GM18526 (cell line): ENCODE results near the gene NUB1.

Experiments
- POLR2A ChIP-seq: IDR thresholded peaks from 3 replicates; pipeline ENCODE4 v1.6.1; 2011; ENCODE audit not compliant: insufficient read length; ENCODE audit errors: extremely low read depth

NUB1 gene

DNA sequence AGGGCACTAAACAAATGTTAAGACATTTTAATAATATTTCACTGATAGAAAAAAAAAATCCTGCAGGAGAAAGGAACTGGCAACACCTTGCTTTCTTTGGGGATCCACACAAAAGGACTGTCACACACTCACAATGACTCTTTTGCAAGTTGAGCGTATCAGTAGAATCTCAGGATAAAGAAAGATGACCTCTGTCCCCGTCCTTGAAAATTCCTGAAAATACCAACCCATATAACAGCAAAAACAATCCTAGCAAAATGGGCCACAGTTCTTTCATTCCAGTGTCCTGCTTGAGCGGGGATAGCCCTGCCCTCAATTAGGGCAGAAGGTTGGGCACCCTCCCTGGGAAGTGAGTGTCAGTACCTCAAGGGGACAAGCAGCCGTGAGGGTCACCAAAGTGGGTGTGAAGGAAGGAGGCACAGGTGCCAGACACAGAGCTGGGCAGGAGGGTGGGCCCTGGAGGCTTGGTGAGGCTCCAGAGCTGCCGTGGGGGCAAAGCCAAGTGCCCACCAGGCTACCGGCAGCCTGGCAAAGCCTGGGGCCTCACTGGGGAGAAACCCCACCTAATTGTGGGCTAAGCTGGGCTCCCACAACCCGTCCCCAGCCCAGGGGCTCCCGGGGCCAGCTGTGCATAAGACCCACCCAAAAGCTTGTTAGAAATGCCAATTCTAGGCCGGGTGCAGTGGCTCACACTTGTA lies 65.4 kb downstream of the NUB1 start:
- TF ChIP-seq POLR2A: no peak

DNA sequence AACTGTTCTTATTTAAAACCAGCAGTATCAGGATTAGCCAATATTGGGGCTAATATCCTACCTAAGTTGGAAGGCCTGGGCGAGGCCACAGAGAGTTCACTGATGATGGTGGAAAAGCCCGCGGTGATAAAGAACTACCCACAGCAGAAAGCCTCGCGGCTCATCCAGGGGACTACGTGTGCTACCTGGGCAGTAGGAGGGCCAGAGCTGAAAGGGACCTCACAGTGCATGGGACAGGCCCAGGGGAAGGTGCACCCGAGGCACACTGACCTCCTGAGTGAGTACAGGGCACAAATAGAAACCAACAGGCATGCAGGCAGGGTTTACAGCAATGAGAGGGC lies 66.9 kb downstream of the NUB1 start:
- TF ChIP-seq POLR2A: no peak

DNA sequence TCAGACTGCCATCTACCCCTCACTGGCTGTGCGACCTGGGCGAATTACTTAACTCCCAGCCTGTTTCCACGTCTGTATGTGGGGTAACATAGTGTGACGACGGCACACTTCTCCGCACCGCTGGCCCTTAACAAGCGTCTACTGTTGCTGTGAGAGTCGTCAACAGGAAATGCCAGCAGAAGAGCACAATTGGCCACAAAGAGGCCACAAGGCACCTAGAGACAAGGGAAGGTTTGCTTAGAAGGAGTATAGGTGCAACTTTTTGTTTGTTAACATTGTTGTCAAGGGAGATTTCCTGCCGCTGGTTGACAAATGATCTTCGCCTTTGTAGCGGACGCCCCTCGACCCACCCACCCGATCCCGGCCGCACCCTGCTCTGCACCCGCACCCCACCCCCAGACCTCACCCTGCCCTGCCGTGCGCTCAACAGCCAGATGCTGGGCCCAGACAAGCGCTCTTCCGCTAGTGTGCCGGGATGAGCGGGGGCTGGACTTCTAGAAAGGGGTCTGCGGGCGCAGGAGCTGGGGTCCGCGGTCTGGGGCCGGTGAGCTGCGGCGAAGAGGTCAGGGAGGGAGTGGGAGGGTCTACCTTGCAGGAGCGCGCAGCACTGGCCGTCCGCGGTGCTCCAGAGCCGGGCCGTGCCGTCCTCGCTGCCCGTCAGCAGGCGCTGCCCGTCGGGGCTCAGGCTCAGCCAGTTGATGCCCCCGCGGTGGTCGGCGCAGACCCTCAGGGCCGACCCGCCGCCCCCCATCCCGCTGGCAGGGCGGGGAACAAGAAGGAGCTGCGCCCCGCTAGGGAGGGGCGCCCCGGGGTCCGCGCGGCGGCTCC lies 67.4 kb downstream of the NUB1 start:
- no peak for TF ChIP-seq POLR2A

DNA sequence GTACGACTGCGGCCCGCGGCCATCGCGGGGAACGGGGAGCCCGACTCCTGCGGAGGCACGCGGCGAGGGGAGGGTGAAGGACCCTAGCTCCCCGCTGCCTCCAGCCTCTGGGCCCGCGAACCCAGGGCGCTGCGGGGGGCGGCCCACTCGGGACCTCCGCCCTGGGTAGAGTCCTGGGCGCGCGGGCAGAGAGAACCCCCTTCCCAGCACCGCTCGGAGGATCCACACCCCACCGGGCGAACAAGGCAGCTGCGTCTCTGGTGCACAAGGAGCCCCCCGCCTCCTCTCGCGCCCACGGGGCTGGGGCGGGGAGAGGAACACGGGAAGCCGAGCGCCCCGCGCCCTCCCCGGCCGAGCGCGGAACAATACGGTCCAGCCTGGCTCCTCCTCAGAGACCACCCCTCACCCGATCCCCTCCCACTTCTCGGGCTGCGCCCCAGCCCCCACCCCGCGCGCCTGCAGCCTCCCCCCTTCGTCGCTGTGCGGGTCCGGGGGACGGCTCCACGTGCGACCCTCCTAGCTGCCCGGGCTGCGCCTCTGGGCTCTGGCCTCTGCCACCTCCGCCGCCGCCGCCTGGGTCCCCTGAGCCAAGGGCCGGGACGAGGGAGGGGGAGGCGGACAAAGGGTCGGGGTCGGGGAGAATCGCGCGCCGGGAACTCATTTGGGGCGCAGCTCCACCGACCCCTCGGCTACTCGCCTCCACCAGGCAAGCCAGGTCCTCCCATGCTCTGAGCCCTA lies 68.2 kb downstream of the NUB1 start, which contains the start of gene WDR86:
Gene WDR86, minus strand, starts transcription at position 372 of the 738 bp plus-strand sequence. CDS start 449 bp downstream, outside the sequence.
- no peak for TF ChIP-seq POLR2A

DNA sequence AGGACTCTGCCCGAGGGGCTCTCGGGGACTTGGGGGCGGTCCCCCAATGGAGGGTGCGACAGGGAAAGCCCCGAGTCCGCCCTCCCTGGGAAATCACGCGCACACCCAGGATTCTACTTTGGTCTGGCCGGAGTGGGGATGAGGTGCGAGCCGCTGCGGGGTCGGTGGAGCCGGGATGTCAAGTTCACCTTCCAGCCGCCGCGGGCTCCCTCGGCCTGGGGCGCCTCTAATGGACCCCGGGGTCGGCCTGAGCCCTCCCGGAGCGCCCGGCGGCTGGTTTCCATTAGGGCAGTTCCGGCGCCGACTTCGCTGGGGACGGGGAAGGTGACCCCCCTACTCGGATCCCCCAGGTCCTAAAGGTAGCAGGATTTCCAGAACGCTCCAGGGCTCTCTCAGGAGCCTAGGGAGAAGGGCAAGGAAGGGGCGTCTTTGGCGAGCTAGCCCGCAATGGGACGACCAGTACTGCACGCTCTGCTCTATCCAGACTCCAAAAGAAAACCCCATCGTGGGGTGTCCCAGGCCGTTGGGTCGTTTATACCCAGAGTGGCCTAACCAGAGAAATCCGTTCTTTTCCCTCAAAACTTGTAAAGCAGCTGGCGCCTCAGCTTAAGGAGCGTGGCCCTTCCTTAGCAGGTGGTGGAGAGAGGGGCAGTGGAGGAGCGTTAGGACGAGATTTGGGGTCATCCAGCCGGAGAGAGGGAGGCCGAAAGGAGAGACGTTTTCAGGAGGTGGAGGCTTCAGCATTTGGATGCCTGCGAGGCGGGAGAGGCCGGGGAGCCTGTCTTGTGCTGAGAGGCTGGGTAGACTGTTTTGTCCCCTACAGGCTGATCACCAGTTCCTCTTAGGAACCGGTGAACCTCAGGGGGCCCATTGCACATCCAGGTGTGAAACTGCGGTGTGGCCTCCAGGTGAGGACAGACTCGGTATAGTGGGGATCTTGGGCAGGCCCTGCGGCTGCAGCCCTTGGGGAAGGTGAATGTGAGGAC lies 69.1 kb downstream of the NUB1 start:
- TF ChIP-seq POLR2A: no peak

DNA sequence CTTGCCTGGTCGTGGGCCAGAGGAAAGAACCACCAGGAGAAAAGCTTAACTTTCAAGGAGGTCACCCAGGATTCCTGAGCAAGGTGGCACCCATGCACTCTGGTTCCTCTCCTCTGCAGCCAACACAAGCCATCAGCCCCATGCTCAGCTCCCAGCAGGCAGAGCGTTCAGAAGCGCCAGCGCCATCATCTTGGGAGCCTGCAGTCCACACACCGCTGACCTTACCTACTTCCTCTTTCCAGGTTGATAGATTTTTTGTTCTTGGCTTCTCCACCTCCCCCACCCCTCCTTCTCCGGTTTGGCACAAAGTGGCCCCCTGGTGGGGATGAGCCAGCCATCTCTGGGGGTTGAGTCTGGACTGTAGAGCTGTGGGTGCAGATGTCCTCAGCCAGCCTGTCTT lies 69.9 kb downstream of the NUB1 start:
- no peak for TF ChIP-seq POLR2A

DNA sequence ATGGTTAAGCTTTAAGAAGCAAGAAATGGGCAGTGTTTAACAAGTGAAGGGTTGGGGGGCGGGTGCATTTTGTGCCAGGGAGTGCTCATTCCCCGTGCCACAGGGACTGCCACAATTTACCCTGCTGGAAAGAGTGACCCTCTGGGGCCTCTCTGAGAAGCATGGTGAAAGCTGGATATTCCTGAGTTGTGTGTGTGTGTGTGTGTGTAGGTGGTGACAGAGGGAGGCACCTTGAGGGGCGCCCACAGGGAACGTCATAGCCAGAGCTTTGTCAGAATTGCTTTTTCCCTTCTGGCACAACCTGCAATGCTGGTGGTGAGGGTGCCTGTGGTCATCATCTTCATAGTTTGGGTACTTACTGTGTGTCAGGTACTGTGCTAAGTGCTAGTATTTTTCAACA lies 70.7 kb downstream of the NUB1 start:
- TF ChIP-seq POLR2A: no peak

DNA sequence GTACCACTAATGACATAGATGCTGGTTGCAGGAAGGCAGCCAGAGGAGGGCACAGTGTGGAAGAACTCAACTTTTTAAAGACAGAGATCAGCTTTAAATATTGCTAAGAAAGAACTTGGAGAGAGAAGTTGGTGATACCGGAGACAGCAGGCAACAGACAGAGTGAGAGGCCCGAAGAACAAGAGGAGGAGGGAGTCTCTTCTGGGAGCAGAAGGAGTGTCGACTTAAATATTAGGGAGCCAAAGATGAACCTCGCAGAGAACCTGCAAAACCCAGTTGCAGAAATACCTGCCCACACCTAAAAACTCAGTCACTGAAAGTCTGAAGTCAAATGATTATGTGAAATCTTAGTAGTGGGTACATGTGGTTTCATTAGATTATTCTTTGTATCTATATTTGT lies 71.6 kb downstream of the NUB1 start:
- no peak for TF ChIP-seq POLR2A

DNA sequence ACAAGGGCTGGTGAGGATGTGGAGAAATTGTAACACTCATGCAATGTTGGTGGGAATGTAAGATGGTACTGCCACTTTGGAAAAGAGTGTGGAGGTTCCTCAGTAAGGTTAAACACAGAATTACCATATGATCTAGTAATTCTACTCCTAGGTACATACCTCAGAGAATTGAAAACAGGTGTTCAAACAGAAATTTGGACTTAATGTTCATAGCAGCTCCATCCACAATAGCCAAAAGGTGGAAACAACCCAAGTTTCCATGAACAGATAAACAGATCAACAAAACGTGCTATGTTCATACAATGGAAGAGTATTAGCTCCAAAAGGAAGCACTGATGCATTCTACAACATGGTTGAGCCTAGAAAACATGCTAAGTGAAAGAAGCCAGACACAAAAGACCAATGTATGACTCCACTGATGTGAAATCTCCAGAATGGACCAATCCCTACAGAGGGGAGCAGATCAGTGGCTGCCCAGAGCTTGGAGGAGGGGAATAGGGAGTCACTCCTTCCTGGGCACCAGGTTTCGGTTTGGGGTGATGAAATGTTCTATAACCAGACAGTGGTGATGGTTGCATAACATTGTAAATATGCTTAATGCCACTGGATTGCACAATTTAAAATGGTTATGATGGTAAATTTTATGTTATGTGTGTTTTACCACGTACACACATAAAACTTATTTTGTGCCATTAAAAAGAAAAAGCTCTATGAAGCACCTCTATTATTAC lies 73.9 kb downstream of the NUB1 start:
- no peak for TF ChIP-seq POLR2A

DNA sequence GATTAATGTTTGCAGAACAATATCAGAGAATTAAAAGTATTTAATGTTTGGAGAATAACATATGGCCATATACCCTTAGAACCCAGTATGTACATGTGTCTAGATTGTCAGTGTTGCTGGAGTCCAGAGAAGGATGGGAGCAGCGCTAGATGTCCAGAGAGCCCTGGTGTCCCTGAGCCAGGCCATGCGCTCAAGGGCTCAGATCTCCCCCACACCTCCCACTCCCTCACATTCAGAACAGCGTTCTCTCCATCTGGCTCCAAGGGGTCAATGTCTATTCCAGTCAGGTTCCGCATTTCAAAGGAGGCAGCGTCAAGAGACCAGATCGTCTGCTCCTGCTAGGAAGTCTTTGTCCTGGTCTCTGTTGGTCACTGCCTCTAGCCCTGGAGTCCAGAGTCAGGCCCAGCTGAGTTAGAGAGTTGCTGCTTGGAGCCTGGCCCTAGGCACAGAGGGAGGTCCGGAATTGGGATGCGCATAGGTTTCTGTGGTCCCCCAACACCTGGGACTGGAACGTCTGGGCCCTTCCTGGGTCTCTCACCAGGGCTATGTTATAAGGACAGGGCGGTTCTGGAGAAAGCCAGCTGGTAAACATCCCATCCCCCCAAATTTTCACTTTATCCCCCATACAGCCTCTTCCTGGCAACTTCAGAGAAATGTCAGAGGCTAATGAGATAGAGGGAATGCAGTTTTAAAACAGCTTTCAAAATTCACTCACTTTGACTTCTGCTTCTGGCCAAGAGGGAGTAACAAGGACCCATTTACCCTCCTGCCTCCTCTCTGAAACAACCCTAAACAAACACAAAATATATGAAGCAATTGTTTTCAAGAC lies 74.7 kb downstream of the NUB1 start:
- TF ChIP-seq POLR2A: no peak

DNA sequence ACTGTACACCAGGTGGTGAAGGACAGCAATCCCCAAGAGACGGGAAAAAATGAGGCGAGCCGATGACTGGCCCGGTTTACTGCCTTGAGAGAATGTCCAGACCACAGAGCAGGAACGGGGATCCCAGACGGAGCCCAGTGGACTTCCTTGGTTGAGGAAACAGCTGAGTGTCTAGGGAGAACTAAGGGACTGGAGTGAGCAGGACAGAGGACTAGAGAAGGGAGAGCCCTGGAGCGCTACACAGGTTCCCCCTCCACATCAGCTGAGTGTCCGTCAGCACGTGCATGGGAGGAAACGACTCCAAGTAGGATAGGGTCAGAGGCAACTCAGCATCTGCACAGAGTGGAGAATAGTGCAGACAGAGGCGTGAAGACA lies 75.3 kb downstream of the NUB1 start:
- TF ChIP-seq POLR2A: no peak

DNA sequence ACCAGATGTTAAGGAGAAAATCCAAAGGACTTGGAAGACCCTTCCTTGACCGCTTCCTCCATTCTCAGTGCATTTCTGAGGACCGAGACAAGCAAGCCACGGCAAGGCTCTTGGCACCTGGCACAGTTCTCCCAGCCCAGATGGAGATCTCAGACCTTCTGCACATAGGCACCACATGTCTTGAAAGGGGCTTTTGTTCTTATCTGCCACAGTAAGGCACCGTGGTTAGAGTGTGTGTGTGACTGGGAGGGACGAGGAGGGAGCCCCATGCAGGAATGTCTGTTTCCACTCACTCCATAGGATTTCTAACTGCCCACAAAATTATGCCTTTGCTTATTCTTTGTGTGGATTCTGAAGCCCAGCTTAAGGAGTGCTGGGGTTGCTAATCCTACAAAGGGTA lies 78.5 kb downstream of the NUB1 start:
- TF ChIP-seq POLR2A: no peak

DNA sequence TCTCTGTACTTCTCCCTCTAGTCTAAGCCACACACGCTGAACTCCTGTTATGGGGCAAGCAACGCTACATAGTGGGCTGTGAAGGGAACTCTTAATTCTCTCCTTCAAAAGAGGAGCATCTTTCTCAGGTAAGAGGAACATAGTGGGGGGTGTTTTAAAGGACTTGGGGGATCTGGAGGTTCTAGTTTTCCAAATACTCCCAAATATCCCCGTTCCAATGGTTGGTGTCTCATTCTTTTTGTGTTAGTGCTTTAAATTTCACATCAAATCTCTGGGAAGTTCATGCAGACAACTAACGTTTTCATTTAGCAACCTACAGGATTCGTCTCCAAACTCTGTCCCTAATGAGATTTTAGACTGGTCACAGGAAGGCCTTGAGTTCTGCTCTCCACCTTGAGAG lies 80.6 kb downstream of the NUB1 start:
- TF ChIP-seq POLR2A: no peak
